ENCODE results near the gene FGF7. TPM values are rescaled to one million over a fixed set of nuclear protein-coding genes. Genes with fewer than 3 reads are reported as not detected.

FGF7 gene
- total RNA-seq, 4 donors from 2014 or later = 102 to 240 (median 175) TPM

Other genes starting within 250 kb of the FGF7 start
- gene FAM227B, start 197.6 kb downstream of the FGF7 start, total RNA-seq = 10 to 100 TPM in 1 of 4 donors, 1 to 10 TPM in 3; 2.1 to 14.2 (median 7.7) TPM
- 10 to 100 TPM; 16.1 to 42.9 (median 18.3) TPM for gene DTWD1, start 197.8 kb downstream of the FGF7 start, total RNA-seq